Measurements from ENCODE around the gene ARSG.

ARSG gene

DNA sequence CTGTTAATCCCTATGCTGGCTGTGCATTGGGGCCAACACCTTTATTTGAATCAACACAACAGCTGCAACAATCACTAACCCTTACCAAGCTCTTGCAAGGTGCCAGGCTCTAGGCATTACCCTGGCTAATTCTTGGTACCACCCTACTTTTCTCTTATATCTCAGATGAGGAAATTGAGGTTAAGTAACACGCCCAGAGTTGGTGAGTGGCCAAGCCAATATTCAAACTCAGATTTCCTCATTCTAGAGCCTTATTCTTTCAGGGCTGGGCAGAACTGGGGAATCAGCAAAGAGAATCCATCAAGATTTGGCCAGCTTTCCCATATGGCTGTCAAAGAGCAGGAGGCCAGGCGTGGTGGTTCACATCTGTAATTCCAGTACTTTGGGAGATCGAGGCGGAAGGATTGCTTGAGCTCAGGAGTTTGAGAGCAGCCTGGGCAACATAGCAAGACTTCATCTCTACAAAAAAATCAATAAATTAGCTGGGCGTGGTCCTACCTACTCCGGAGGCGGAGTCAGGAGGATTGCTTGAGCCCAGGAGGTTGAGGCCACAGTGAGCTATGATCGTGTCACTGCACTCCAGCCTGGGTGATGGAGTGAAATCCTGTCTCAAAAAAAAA, 23.7 kb downstream of the ARSG start:
- in situ Hi-C loops (cut with HindIII; ENCODE audit: low sequenced_read_pairs): no loop called here
- H3K4me3 ChIP-seq (ENCODE audit: low read depth, low read length): no peak overlapping the region
- TF ChIP-seq CTCF (IDR thresholded peaks at IDR 0.05; ENCODE audit: low read depth, low read length, missing control alignments): no peak
- DNase-seq (ENCODE audit: low read depth): no peak

DNA sequence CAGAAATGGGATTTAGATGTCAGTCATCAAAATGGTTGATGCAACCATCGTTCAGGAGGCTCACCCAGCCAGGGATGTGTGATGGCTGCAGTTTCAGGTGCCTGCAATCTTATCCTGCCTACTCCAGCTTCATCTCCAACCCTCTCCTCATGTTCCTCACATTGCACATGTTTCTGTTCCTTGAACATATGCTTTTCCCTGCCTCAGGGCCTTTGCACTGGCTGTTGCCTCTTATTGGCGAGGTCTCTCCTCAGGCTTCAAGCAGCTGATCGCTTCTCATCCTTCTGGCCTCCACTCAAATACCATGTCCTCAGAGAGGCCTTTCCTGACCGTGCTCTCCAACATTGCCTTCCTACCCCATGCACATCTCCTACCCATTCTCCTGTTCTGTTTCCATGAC, 24.6 kb downstream of the ARSG start:
- no peak for DNase-seq (ENCODE audit: low read depth)
- no peak overlapping the region for H3K4me3 ChIP-seq (ENCODE audit: low read depth, low read length)
- TF ChIP-seq CTCF (IDR thresholded peaks at IDR 0.05; ENCODE audit: low read depth, low read length, missing control alignments): no peak
- in situ Hi-C loops (cut with HindIII; ENCODE audit: low sequenced_read_pairs): no loop called here

- no peak for DNase-seq (ENCODE audit: low read depth)
- no peak for TF ChIP-seq CTCF (IDR thresholded peaks at IDR 0.05; ENCODE audit: low read depth, low read length, missing control alignments)
- in situ Hi-C loops (cut with HindIII; ENCODE audit: low sequenced_read_pairs): no loop called here
- no peak overlapping the region for H3K4me3 ChIP-seq (ENCODE audit: low read depth, low read length)
Measured at GRCh38 chr17:68317458-68317857, 26.2 kb downstream of the ARSG start.

- in situ Hi-C loops (cut with HindIII; ENCODE audit: low sequenced_read_pairs): no loop called here
- no peak for TF ChIP-seq CTCF (IDR thresholded peaks at IDR 0.05; ENCODE audit: low read depth, low read length, missing control alignments)
- DNase-seq (ENCODE audit: low read depth): peak; percentile 23
- no peak overlapping the region for H3K4me3 ChIP-seq (ENCODE audit: low read depth, low read length)
Measured at GRCh38 chr17:68318103-68318991, 27.1 kb downstream of the ARSG start.

GRCh38 chr17:68319410-68320162, 28.3 kb downstream of the ARSG start:
- H3K4me3 ChIP-seq (ENCODE audit: low read depth, low read length): no peak overlapping the region
- in situ Hi-C loops (cut with HindIII; ENCODE audit: low sequenced_read_pairs): no loop called here
- DNase-seq (ENCODE audit: low read depth): no peak
- TF ChIP-seq CTCF (IDR thresholded peaks at IDR 0.05; ENCODE audit: low read depth, low read length, missing control alignments): no peak

GRCh38 chr17:68320311-68320865, 29.1 kb downstream of the ARSG start:
- H3K4me3 ChIP-seq (ENCODE audit: low read depth, low read length): no peak overlapping the region
- no peak for TF ChIP-seq CTCF (IDR thresholded peaks at IDR 0.05; ENCODE audit: low read depth, low read length, missing control alignments)
- in situ Hi-C loops (cut with HindIII; ENCODE audit: low sequenced_read_pairs): no loop called here
- DNase-seq (ENCODE audit: low read depth): no peak
